ENCODE results near the gene PRICKLE4.

GRCh38 chr6:41748102-41748477 lies 32.5 kb upstream of the PRICKLE4 start:
- TF ChIP-seq CTCF (IDR thresholded peaks at IDR 0.05; ENCODE audit: insufficient read depth, low read depth, low read length) (no peak), EZH2 (IDR thresholded peaks at IDR 0.05; ENCODE audit: insufficient read depth, low read length) (no peak)

All from astrocyte (in vitro differentiated cells and primary cell).